OCI-LY7 (cell line): ENCODE data around the gene ZNF335.

Experiments used
- EZH2phosphoT487 ChIP-seq: fragments of 200-600 bp; sonication (generic); IDR thresholded peaks from 2 replicates; pipeline ENCODE4 v1.6.1; 2018; ENCODE audit warnings: low read depth, borderline replicate concordance, mild to moderate bottlenecking, mixed run types, antibody characterized with exemption, low read length, moderate library complexity, mixed read lengths
- TF ChIP-seq, protein P1 (sequence below): fragments of 200-600 bp; sonication (generic); conservative IDR thresholded peaks from 2 replicates; pipeline ENCODE4 v1.5.1; 2014; ENCODE audit warnings: mild to moderate bottlenecking, antibody characterized with exemption, low read length, moderate library complexity, mixed read lengths

DNA sequence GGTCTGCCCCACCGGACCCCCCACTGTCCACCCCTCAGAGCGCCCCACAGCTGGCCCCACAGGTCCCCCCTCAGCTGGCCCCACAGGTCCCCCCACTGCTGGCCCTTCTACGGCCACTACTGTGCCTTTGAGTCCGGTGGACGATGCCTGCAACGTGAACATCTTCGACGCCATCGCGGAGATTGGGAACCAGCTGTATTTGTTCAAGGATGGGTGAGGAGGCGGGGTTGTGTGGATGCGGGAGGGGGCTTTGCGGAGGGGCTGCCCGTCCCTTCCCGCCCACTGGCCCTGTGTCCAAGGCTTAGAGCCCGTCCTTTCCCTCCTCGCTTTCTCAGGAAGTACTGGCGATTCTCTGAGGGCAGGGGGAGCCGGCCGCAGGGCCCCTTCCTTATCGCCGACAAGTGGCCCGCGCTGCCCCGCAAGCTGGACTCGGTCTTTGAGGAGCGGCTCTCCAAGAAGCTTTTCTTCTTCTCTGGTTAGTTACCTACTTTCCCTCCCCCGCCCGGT lies 41.4 kb upstream of the ZNF335 start:
- TF ChIP-seq, protein P1, sequence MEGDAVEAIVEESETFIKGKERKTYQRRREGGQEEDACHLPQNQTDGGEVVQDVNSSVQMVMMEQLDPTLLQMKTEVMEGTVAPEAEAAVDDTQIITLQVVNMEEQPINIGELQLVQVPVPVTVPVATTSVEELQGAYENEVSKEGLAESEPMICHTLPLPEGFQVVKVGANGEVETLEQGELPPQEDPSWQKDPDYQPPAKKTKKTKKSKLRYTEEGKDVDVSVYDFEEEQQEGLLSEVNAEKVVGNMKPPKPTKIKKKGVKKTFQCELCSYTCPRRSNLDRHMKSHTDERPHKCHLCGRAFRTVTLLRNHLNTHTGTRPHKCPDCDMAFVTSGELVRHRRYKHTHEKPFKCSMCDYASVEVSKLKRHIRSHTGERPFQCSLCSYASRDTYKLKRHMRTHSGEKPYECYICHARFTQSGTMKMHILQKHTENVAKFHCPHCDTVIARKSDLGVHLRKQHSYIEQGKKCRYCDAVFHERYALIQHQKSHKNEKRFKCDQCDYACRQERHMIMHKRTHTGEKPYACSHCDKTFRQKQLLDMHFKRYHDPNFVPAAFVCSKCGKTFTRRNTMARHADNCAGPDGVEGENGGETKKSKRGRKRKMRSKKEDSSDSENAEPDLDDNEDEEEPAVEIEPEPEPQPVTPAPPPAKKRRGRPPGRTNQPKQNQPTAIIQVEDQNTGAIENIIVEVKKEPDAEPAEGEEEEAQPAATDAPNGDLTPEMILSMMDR = no peak
- no peak for TF ChIP-seq EZH2phosphoT487
